GM21619 (cell line): Measurements from ENCODE around the gene TRUB2.
"Not testable (repeated sequence)": the region's sequence is repeated elsewhere in the genome, so short reads cannot be mapped to it uniquely, and the experiment has no call there.

ENCODE experiments used
- ATAC-seq: cut with Tn5 transposase; IDR thresholded peaks from one replicate; pipeline ENCODE4 v1.9.1; 2021; ENCODE audit not compliant: unreplicated experiment

Gene TRUB2

DNA sequence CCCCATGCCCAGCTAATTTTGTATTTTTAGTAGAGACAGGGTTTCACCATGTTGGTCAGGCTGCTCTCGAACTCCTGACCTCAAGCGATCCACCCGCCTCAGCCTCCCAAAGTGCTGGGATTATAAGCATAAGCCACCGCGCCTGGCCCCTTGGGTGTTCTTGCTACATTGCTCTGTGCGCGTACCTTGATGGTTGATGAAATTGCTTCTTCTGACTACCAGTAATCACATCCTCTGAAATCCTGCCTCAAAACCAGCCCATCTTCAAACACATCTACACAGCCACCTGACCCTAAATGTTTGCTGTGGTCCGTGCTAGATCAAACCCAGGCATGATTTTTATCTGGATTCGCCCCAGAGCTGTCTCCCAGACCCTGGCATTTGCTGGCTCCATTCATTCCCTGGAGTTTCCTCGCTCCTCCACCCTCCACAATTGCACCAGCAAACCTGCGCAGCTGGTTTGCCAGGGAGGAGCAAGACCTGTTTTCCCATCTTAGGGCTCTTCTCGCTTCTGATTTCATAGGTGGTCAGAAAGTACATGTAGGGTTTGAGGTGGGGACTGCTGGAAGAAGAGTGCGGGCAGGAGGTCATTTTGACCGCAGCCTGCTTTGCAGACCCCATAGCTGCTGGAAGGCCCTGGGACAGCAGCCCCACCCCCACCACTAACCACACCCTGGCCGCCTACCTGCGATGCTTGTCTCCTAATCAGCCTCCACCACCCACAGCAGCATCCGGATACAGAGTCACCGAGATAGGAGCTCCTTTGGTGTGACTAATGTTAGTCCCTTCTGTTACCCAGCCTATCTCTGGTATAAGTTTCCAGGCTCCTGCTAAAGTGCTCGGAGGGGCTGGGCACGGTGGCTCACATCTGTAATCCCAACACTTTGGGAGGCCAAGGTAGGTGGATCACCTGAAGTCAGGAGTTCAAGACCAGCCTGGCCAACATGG, 23.4 kb downstream of the TRUB2 start:
- no peak for ATAC-seq

DNA sequence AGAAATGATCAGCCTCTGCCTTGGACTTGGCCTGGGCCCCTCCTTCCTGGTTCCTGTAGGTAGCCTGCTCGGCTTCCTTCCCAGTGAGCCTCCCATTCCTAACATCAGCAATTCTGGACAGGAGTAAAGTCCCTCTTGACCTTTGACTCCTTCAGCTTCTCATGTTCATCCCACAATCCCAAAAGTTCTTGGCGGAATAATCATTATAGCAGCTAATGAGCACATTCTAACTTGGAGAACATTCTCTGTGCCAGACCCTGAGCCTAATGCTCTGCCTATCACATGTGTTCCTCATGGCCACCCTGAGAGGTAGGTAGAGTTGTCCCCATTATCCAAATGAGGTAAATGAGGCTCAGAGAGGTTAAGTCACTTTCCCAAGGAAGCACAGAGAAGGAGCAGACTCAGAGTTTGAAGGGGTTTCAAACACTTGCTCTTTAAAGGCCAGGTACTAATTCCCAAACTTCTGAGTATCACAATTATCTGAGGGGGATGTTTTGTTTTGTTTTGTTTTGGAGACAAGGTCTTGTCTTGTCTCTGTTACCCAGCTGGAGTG, 24.9 kb downstream of the TRUB2 start:
- ATAC-seq = no peak

DNA sequence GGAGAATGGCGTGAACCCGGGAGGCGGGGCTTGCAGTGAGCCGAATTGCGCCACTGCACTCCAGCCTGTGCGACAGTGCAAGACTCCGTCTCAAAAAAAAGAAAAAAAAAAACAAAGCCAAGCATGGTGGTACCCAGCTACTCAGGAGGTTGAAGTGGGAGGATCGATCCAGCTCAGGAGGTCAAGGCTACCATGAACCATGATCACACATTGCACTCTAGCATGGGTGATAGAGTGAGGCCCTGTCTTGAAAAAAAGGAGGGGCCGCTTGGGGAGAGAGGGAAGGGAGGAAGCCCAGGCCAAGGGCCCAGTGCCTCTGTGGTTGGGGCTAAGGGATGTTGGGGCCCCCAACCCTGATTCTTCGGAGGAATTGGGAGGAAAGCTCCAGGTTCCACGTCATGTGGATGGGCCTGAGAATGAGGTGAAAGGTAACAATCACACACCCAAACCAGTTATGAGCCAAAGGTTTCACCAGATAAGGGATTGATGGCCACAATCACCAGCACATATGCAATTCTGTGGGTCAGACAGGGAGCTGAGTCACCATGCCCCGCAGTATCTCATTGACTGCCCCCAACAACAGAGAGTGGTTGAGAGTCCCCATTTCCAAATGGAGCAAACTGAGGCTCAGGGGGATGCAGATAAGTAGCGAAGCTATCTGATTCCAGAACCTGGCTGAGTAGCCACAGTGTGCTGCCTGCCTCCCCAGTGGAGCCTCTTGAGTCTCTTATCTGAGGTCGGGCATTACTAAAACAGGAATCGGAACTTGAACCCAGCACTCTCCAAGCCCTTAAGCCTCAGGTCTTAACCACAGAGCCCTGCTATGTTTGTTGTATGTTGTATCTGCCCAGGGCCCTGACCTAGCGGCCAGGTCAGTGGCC, 25.7 kb downstream of the TRUB2 start:
- no peak for ATAC-seq

DNA sequence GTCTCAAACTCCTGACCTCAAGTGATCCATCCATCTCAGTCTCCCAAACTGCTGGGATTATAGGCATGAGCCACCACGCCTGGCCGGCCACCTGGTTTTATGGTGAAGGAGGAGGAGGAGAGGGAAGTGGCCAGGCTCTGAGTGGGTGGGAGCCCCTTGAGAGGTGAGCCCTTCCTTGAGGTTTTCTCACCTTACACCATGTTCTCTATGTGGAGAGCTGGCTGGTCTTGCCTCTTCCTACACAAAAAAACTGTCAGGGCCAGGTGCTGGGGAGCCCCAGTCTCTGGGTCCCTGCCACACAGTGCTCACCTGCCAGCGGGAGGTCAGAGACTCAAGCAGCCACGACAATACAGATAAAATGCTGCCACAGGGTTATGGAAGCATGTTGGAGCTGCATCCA, 28.1 kb downstream of the TRUB2 start:
- no peak for ATAC-seq

DNA sequence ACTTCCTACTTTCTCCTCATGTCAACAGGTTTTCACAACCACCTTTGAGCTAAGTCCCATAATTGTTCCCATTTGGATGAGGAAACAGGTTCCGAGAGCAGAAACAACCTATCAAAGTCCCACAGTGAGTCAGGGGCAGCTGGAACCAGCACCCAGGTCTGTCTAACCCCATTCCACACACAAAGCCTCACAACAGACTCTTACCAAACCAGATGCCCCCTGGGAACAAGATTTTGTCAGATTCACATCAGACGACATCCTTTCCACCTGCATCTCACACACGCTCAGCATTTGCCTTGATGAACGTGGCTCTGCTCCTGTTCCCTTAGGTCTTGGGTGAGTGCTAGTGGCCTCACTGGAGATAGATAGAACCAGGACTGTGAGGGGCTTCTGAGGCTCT, 29.2 kb downstream of the TRUB2 start:
- ATAC-seq = no peak

DNA sequence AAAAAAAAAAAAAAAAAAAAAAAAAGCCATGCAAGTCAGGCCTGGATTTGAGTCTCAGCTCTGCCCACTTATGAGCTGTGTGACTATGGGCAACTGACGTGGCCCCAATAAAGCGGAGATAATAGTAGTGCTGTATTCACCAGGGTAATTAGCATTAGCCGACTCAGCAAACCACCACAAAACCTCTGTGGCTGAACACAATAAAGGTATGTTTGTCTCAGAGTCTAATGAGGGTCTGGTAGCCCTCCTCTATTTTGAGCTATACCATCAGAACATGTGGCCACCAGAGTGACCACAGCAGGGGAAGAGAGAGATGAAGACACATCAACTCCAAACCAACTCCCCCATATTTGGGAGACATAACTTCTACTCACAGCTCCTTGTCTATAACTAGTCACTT, 30.2 kb downstream of the TRUB2 start:
- ATAC-seq = no peak

DNA sequence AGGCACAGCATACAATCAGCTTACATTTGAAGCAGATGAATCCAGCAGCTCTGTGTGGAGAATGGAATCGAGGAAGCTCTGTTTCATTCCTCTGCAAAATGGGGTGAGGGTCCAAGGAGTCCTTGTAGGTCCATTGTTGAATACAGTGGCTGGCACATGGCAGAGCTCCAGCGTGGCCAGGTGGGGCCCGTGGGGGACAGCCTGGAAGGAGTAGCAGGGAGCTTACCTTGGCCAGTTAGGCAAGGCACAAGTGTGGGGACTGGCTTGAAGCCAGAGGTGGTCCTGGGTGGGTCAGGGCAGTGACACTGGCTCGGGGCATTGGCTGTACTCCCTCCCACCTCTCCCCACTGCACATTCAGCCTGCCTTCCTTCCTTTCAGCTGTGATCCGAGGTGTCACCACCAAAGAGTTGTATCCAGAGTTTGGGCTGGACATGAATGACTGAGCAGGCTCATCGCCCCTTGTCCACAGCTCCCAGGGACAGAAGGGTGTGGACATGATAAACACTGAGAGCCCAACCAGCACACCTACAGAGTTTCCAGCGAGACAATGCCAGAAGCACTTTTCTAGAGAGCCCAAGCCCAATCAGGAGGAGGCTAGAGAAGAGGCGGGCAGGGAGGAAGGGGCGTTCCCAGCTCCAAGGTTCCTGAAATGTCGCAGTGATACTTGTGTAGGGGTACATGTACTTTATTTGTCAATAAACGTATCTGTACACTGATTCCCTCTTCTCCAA, 33.8 kb downstream of the TRUB2 start:
- no peak for ATAC-seq

DNA sequence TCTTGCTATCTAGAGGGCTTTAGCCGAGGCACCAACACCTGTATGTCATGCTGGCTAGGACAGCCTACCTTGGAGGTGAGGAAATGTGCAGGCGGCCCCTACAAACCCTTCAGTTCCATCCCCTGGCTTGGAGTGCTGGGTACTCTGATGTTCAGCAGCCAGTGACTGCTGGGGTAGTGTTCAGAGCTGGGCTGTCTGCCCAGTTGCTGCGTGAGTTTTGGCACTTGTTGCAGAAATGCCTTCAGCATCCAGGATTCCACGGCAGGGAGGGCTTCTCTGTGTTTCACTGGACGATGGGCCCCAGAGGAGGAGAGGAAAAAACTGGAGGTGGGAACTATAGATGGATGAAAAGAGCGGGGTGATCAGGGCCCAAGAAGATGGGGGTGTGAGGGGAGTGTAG, 35.8 kb downstream of the TRUB2 start:
- no peak for ATAC-seq

DNA sequence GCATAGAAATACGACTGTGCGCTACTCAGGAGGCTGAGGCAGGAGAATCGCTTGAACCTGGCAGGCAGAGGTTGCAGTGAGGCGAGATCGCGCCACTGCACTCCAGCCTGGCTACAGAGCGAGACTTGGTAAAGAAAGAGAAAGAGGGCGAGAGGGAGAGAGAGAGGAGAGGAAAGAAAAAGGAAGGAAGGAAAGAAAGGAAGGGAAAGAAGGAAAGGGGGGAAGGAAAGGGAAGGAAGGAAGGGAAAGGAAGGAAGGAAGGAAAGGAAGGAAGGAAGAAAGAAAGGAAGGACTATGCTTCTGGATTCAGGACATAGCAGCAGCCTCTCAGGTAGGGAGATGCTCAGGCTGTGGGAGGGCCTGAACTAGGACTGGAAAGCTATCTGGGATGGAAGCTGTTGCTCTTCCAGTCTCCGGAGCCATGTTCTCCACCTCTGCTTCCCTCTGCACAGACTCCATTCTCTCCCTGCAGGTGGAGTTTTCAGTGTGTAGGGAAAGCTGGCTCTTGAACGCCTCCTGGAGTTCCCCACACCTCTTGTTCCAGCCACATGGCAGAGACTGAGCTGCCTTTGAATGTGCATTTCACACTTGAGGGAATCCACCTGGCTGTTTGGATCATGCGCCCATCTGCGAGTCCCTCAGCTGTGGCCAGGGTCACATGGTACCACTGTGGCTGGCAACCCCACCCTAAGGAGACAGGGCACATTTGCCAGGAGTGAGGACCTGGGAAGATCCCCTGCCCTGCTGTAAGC, 37.0 kb downstream of the TRUB2 start:
- ATAC-seq = no peak

DNA sequence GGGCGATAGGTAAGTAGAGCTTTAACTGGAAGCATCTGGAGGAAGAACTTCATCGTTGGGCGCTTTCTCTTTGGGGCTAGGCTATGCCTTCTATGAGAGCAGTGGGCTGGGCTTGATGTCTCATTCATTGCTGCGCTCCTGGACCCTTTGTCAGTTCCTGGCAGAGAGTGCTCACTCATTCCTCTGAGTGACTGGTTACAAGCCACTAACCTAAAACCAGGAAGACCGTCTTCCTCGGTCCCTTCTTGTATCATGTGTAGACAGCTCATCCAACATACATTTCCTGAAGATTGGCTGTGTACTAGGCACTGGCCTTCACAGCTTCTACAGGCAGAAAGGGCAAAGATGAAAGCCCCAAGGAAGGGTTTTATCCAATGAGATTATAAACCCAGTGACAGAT, 39.7 kb downstream of the TRUB2 start:
- no peak for ATAC-seq

DNA sequence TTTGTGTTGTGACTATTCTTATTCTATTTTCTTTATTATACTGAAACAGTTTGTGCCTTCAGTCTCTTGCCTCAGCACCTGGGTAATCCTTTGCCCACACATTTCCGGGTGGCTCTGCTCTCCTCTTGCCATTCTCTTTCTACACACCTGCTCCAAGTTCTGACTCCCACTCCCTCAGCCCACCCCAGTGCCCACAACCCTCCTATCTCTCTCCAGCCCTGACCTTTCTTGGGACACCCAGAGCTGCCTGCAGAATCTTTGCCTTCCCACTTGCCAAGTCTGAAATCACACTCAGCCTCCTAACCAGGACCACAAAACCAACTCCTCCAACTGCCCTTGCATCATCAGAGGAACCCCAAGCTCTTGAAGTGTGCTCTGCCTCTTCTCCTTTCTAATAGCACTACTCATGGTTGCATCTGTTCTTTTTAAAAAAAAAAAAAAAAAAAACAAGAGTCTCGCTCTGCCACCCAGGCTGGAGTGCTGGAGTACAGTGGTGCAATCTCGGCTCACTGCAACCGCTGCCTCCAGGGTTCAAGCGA, 42.1 kb downstream of the TRUB2 start:
- ATAC-seq = no peak

DNA sequence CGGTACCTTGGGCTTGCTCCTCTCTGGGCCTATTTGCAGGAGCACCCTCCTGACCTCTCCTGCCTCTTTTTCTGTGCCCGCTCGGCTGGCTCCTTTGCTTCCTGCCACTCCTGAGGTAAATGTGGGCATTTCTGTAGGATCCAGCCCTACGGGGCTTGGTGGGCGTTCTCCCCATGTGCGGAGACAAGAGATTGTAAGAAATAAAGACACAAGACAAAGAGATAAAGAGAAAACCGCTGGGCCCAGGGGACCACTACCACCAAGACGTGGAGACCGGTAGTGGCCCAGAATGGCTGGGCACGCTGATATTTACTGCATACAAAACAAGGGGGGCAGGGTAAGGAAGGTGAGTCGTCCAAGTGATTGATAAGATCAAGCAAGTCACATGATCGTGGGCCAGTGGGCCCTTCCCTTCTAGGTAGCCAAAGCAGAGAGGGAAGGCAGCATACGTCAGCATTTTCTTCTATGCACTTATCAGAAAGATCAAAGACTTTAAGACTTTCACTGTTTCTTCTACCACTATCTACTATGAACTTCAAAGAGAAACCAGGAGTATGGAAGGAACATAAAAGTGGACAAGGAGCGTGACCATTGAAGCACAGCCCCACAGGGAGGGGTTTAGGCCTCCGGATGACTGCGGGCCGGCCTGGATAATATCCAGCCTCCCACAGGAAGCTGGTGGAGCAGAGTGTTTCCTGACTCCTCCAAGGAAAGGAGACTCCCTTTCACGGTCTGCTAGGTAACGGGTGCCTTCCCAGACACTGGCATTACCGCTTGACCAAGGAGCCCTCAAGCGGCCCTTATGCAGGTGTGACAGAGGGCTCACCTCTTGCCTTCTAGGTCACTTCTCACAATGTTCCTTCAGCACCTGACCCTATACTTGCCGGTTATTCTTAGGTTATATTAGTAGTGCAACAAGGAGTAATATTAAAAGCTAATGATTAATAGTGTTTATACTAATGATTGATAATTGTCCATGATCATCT, 42.9 kb downstream of the TRUB2 start:
- not testable (repeated sequence) for ATAC-seq

DNA sequence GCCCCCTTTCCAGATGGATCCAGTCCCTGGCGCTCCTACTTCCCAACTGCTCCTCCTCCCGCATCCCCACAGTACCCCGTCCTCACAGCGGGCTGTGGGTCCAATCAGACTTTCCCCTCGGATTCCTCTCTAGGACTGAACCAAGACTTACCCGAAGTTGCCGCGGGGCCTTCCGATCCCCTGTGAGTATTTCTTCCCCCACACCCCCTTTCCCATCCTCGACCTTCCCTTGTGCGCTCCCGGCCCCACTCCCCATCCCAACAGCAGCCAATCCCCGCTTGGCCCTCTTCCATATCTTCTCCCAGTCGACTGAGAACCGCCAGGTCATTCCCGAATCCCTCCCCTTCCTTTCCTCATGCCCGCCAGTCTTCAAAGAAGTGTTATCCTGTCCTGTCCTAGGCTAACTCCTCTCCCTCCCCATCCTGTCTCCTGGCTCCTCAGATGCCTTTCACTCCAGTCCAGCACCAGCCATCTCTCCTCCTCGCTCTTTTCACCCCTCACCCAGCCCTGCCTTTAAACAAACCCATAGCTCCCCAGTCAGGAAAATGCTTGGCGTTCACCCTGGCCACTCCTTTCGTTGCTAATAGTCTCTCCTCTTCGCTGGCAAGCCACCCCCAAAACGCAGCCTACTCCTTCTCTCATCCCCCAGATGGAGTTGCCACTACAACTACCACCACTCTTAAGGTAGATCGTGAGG, 45.5 kb downstream of the TRUB2 start:
- ATAC-seq = no peak

DNA sequence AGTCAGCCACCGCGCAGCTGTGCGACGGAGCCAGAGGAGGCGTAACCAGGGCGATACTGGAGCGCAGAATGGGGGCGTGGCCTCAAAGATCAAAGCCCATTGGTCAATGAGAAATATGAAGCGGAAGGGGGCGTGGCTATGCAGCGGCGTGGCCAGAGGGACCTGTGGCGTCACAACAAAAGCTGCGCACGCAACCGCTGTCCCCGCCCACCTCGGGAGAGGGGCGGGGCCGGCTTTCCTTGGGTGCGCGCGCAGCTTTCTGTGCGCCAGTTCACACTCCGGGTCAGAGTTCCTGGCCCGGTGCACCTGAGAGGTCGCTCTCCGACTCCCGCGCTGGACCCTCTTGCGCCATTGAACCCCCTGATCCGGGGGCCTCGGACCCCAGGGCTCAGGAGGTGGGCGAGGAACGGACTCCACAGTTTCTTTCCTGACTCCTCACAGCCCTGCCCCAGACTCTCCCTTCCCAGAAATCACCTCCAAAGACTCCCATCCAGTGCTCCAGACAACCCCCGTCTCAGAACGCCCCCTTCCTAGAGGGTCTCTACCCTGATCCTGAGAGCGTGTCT, 46.2 kb downstream of the TRUB2 start, which contains the start of gene SWI5:
Gene SWI5, plus strand, starts transcription at position 269 of the 566 bp plus-strand sequence.
- ATAC-seq = peak; percentile 93

DNA sequence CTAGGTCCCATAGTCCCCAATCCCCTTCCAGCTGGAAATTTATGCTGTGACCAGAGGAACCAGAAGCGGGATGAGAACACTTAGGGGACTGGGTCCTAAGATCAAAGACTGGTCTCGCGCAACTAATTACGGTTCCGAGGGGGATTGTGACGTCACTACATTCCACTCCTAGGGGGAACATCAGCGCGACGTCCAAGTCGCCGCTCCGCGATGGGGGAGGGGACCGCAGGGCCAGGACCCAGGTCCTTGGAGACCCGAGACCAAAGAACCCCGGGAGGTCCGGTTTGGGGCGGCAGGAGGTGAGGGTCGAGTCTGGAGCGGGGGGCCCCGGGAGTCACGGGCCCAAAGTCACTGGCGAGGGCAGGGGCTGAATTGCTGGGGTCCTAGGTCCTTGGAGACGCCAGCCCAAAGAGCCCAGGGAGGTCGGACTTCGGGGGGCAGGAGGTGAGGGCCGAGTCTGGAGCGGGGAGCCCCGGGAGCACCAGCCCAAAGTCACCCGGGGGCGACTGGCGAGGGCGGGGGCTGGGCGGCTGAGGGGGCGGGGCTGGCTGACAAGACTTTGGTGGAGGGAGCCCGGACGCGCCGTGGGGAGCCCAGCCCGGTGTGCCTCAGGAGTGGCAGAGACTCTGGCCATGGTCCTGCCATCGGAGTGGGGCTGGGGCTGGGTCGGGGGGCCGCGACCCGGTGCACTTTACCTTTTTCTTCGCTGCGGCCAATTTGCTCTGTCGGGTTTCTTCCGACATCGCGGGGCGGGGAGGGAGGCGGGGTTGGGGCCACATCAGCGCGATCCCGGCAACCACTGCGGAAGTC, 46.8 kb downstream of the TRUB2 start, which contains the start of gene GOLGA2:
Gene GOLGA2, minus strand, starts transcription at position 810 of the 810 bp plus-strand sequence. Its CDS starts 31 bp downstream, at position 779.
- peak; percentile 49 for ATAC-seq

DNA sequence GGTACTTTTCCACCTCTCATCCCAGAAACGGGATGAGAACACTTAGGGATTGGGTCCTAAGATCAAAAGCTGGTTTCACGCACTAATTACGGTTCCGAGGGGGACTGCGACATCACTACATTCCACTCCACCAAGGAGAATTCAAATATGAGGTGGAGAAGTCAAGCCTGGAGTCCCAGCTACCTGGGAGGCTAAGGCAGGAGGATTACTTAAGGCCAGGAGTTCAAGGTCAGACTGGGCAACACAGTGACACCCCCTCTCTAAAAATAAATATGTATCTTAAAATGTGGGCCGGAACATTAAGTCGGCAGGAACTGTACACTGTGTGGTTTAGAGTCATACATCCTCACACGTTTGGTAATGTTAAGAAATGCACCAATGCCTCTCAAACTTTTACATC, 48.0 kb downstream of the TRUB2 start:
- no peak for ATAC-seq

DNA sequence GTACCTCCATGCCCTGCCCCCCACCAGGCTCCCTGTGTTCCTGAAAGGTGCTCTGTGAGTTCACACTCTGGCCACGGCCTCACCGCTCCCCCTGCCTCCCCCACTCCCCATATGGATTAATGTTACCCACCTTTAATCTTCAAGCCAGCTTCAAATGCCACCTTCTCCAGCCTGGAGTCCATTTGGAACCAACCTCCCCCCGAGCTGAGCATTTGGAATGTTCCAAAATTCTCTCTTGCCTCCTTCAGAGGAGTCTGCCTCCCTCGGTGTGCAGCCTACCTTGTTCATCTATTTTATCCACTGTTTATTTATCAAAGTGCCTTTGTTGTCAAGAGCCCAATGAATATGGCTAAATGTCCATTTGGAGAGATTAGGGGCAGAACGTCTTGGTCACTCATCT, 50.7 kb downstream of the TRUB2 start:
- ATAC-seq = no peak
